Large intestine (tissue), 3 donors: ENCODE measurements around the gene CDH12. TPM values are rescaled to one million over a fixed set of nuclear protein-coding genes. Genes with fewer than 3 reads are reported as not detected.

Experiments
- DNase-seq, 2 donors: peaks; one replicate each; pipeline versions ENCODE4 v3.0.0 to v3.0.0-alpha.2; 2013
- H3K27ac ChIP-seq: one replicate; pipeline ENCODE4 v1.5.1; 2013; ENCODE audit warnings: low read length
- H3K27me3 ChIP-seq: 2 replicates; pipeline ENCODE4 v1.6.1; 2013; ENCODE audit warnings: low read length; ENCODE audit not compliant: control insufficient read depth, insufficient read depth
- H3K36me3 ChIP-seq: 2 replicates; pipeline ENCODE4 v1.6.1; 2013; ENCODE audit warnings: low read length; ENCODE audit not compliant: control insufficient read depth, insufficient read depth
- H3K4me1 ChIP-seq: one replicate; pipeline ENCODE4 v1.6.1; 2013; ENCODE audit warnings: low read length; ENCODE audit not compliant: control insufficient read depth, insufficient read depth
- H3K4me3 ChIP-seq: one replicate; pipeline ENCODE4 v1.5.1; 2013; ENCODE audit warnings: low read length
- H3K9me3 ChIP-seq: one replicate; pipeline ENCODE4 v1.6.1; 2013; ENCODE audit warnings: mild to moderate bottlenecking, low read depth, low read length, moderate library complexity; ENCODE audit not compliant: control insufficient read depth
- WGBS: methylation state at CpG from one replicate; pipeline ENCODE4 v1.1.5; 2013; ENCODE audit warnings: low lambda C conversion rate; ENCODE audit not compliant: insufficient coverage; 5-methylcytosine and 5-hydroxymethylcytosine counted together
- polyA plus RNA-seq: library from polyadenylated mRNA; unstranded; fragments of 120-200 nt; gene quantifications from one replicate; pipeline ENCODE4 v1.2.1, GENCODE V29; 2013

Gene CDH12
- polyA plus RNA-seq, 1 donor = 1.1 TPM

GRCh38 chr5:21774281-21774680 is 1078.9 kb downstream of the CDH12 start:
- DNase-seq = no peak
- no peaks in the 10 kb centered on the region for H3K4me1 ChIP-seq
- H3K4me3 ChIP-seq = no peak overlapping the region
- no peak overlapping the region for H3K27ac ChIP-seq
- no peaks in the 10 kb centered on the region for H3K9me3 ChIP-seq
- no CpG with 5 or more reads among the region's 2 CpGs for WGBS
- H3K36me3 ChIP-seq = no peaks in the 10 kb centered on the region
- no peaks in the 10 kb centered on the region for H3K27me3 ChIP-seq

GRCh38 chr5:21773456-21773855 is 1079.7 kb downstream of the CDH12 start:
- H3K27me3 ChIP-seq = no peaks in the 10 kb centered on the region
- H3K4me3 ChIP-seq = no peak overlapping the region
- no peak for DNase-seq
- H3K36me3 ChIP-seq = no peaks in the 10 kb centered on the region
- WGBS = 100% methylated on average over 2 of the region's 3 CpGs
- no peaks in the 10 kb centered on the region for H3K4me1 ChIP-seq
- H3K9me3 ChIP-seq = no peaks in the 10 kb centered on the region
- no peak overlapping the region for H3K27ac ChIP-seq

- DNase-seq = no peak
- Histone ChIP-seq H3K36me3 (no peaks in the 10 kb centered on the region), H3K27ac (no peak overlapping the region), H3K4me3 (no peak overlapping the region), H3K4me1 (no peaks in the 10 kb centered on the region), H3K27me3 (no peaks in the 10 kb centered on the region), H3K9me3 (no peaks in the 10 kb centered on the region)
- 86% methylated on average over 1 of the region's 1 CpG for WGBS
These were observed 1087.7 kb downstream of the CDH12 start for GRCh38 chr5:21765406-21765805.

- Histone ChIP-seq H3K36me3 (no peaks in the 10 kb centered on the region), H3K9me3 (no peaks in the 10 kb centered on the region), H3K4me3 (no peak overlapping the region), H3K4me1 (no peaks in the 10 kb centered on the region), H3K27me3 (no peaks in the 10 kb centered on the region), H3K27ac (no peak overlapping the region)
- DNase-seq = no peak
These were observed 1114.0 kb downstream of the CDH12 start for GRCh38 chr5:21739096-21739495.

- H3K36me3 ChIP-seq = no peaks in the 10 kb centered on the region
- no peaks in the 10 kb centered on the region for H3K27me3 ChIP-seq
- H3K9me3 ChIP-seq = no peaks in the 10 kb centered on the region
- DNase-seq = no peak
- no peak overlapping the region for H3K4me3 ChIP-seq
- WGBS = no CpG with 5 or more reads among the region's 2 CpGs
- H3K4me1 ChIP-seq = no peaks in the 10 kb centered on the region
- H3K27ac ChIP-seq = no peak overlapping the region
These were observed 1129.6 kb downstream of the CDH12 start for GRCh38 chr5:21723500-21723899.

GRCh38 chr5:21711866-21712758 is 1141.0 kb downstream of the CDH12 start:
- WGBS = 80% methylated on average over 2 of the region's 3 CpGs
- Histone ChIP-seq H3K9me3 (no peaks in the 10 kb centered on the region), H3K27ac (no peak overlapping the region), H3K36me3 (no peaks in the 10 kb centered on the region), H3K4me3 (no peak overlapping the region), H3K4me1 (no peaks in the 10 kb centered on the region), H3K27me3 (no peaks in the 10 kb centered on the region)
- no peak for DNase-seq

- H3K27me3 ChIP-seq = no peaks in the 10 kb centered on the region
- no CpG with 5 or more reads among the region's 3 CpGs for WGBS
- H3K36me3 ChIP-seq = no peaks in the 10 kb centered on the region
- no peaks in the 10 kb centered on the region for H3K9me3 ChIP-seq
- H3K4me1 ChIP-seq = no peaks in the 10 kb centered on the region
- peak in 1 of 2 donors; percentile 6 for DNase-seq
- H3K27ac ChIP-seq = no peak overlapping the region
- no peak overlapping the region for H3K4me3 ChIP-seq
These were observed 1143.4 kb downstream of the CDH12 start for GRCh38 chr5:21709770-21710169.

GRCh38 chr5:21704974-21705668 is 1148.0 kb downstream of the CDH12 start:
- 77% methylated on average over 2 of the region's 2 CpGs for WGBS
- H3K9me3 ChIP-seq = no peaks in the 10 kb centered on the region
- H3K27me3 ChIP-seq = no peaks in the 10 kb centered on the region
- H3K27ac ChIP-seq = no peak overlapping the region
- no peaks in the 10 kb centered on the region for H3K36me3 ChIP-seq
- H3K4me3 ChIP-seq = no peak overlapping the region
- no peak for DNase-seq
- H3K4me1 ChIP-seq = no peaks in the 10 kb centered on the region

GRCh38 chr5:21701317-21701716 is 1151.8 kb downstream of the CDH12 start:
- no peak for DNase-seq
- Histone ChIP-seq H3K4me1 (no peaks in the 10 kb centered on the region), H3K4me3 (no peak overlapping the region), H3K36me3 (no peaks in the 10 kb centered on the region), H3K27ac (no peak overlapping the region), H3K9me3 (no peaks in the 10 kb centered on the region), H3K27me3 (no peaks in the 10 kb centered on the region)
- WGBS = 88% methylated on average over 2 of the region's 3 CpGs
